AG10803 (cell line): ENCODE results near the gene LRRIQ1.

ENCODE experiments used
- DNase-seq: peaks from one replicate; pipeline ENCODE4 v3.0.0; 2010; ENCODE audit warnings: low read depth
- H3K4me3 ChIP-seq: 2 replicates; pipeline ENCODE4 v1.5.1; 2011; ENCODE audit warnings: mild to moderate bottlenecking, low read length, control low read depth
- CTCF ChIP-seq: conservative IDR thresholded peaks from 2 replicates; pipeline ENCODE4 v1.5.1; 2011; ENCODE audit warnings: mild to moderate bottlenecking, low read length, control low read depth, inconsistent platforms

Gene LRRIQ1

GRCh38 chr12:85089792-85090191 lies 53.6 kb downstream of the LRRIQ1 start:
- no peak for TF ChIP-seq CTCF
- H3K4me3 ChIP-seq = no peak overlapping the region
- DNase-seq = no peak

DNA sequence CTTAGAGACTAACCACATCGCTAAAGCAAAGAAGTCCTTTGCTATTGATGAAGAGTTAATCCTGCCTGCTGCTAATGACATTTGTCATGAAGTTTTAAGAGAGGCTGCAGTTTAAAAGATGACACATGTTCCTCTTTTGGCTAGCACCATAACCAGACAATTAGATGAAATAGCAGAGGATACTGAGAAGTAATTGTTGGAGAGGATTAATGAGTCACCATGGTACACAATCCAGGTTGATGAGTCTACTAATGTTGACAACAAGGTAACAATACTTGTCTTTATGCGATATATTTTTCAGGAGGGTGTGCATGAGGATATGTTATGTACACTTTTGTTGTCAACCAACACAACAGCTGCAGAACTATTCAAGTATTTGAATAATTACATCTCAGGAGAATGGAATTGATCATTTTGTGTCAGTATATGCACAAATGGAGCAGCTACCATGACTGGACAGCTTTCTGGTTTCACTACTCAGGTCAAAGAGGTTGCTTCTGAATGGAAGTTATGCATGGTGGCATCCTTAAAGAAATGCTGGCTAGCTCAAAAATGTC lies 56.7 kb downstream of the LRRIQ1 start:
- DNase-seq = no peak
- TF ChIP-seq CTCF = no peak
- no peak overlapping the region for H3K4me3 ChIP-seq

DNA sequence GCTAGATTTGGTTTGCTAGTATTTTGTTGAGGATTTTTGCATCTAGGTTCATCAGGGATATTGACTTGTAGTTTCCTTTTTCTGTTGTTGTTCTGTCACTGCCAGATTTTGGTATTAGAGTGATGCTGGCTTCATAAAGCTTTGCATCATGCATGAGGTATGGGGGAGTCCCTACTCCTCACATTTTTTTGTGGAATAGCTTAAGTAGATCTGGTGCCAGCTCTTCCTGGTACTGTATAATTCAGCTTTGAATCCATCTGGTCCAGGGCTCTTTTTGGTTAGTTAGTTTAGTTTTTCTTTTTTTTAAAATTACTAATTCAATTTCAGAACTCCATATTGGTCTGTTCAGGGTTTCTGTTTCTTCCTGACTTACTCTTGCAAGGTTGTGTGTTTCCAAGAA lies 59.4 kb downstream of the LRRIQ1 start:
- H3K4me3 ChIP-seq = no peak overlapping the region
- no peak for DNase-seq
- no peak for TF ChIP-seq CTCF

DNA sequence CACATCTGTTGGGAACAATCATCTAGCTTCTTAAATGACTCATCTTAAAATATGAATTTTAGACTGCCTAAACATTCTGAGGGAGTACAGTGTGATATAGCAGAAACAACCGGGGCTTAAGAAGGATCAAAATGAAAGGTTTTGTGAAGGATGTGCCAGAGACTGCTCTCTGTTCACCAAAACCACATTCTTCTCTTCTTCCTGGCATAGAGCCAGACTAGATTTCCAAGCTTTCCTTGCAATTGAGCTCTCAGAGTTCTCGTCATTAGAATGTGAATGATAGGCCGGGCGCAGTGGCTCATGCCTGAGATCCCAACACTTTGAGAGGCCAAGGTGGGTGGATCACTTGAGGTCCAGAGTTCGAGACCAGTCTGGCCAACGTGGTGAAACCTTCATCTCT lies 94.5 kb downstream of the LRRIQ1 start:
- no peak for DNase-seq
- no peak for TF ChIP-seq CTCF
- H3K4me3 ChIP-seq = no peak overlapping the region

DNA sequence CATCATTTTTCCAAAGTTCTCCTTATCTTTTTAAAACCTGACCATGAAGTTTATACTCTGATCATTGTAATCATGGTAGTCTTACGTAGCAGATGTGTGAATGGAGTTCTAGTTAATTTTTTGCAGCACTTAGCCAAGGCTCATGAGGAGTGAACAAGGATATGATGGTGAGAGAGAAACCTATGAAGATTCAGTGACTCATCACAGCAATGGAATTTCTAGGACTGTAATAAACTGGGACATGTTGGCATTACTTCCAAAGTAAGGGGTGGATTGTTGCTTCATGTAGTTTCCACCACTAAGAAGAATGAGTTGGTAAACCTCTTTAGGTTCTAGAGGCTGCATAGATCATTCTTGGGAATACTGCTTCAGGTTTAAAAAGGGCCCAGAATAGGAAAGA lies 102.7 kb downstream of the LRRIQ1 start:
- no peak for DNase-seq
- no peak overlapping the region for H3K4me3 ChIP-seq
- no peak for TF ChIP-seq CTCF

GRCh38 chr12:85147331-85147730 lies 111.2 kb downstream of the LRRIQ1 start:
- no peak overlapping the region for H3K4me3 ChIP-seq
- no peak for DNase-seq
- no peak for TF ChIP-seq CTCF

DNA sequence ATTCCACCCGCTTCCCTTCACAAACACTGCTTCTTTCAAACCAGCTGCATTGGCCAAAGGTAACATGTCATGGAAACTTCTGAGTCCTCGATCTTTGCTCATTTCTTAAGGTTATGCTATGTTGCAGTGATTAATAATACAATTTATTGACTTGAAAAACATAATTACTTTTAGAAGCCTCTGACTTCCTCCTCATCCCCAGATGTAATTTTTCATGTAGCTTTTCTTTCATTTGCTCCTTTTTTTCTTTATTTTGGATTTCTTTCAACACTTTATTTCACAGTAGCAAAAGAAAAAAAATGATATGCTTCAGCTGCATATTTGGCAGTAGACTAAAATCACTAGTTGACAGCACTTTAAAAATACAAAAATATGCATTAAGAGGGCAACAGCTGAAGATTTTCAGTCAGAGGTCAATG lies 116.2 kb downstream of the LRRIQ1 start:
- H3K4me3 ChIP-seq = no peak overlapping the region
- no peak for TF ChIP-seq CTCF
- DNase-seq = no peak
